ENCODE results near the gene MGLL. TPM values are rescaled to one million over a fixed set of nuclear protein-coding genes. Genes with fewer than 3 reads are reported as not detected.

The MGLL gene
- total RNA-seq, 1 donor from 2014 or later, result 11.3 TPM

GRCh38 chr3:127732303-127732702 is 90.0 kb downstream of the MGLL start:
- no peaks in the 10 kb centered on the region for H3K9me3 Mint-ChIP-seq
- H3K27ac Mint-ChIP-seq (ENCODE audit: unreplicated experiment), result no peak overlapping the region
- peaks cover 8% of the 10 kb centered on the region for H3K27me3 Mint-ChIP-seq (ENCODE audit: low read depth)
- no peak overlapping the region for H3K4me3 Mint-ChIP-seq
- TF ChIP-seq CTCF (conservative IDR thresholded peaks at IDR 0.05), result no peak
- H3K36me3 Mint-ChIP-seq (ENCODE audit: low read depth), result no peaks in the 10 kb centered on the region
- H3K4me1 Mint-ChIP-seq, result peaks cover 37% of the 10 kb centered on the region
- DNase-seq (ENCODE audit: low read depth, low spot score), result no peak

GRCh38 chr3:127731546-127732289 is 90.6 kb downstream of the MGLL start:
- Mint-ChIP-seq H3K27ac (ENCODE audit: unreplicated experiment) (no peak overlapping the region), H3K36me3 (ENCODE audit: low read depth) (no peaks in the 10 kb centered on the region)

GRCh38 chr3:127730666-127731295 is 91.5 kb downstream of the MGLL start:
- H3K4me3 Mint-ChIP-seq, result no peak overlapping the region
- TF ChIP-seq CTCF (conservative IDR thresholded peaks at IDR 0.05), result no peak

More at GRCh38 chr3:127731546-127732289, 90.6 kb downstream of the MGLL start:
- no peak for TF ChIP-seq CTCF (conservative IDR thresholded peaks at IDR 0.05)
- Mint-ChIP-seq H3K9me3 (no peaks in the 10 kb centered on the region), H3K4me1 (peaks cover 40% of the 10 kb centered on the region), H3K27me3 (ENCODE audit: low read depth) (peaks cover 8% of the 10 kb centered on the region), H3K4me3 (no peak overlapping the region)
- DNase-seq (ENCODE audit: low read depth, low spot score), result no peak

GRCh38 chr3:127730171-127730570 is 92.1 kb downstream of the MGLL start:
- TF ChIP-seq CTCF (conservative IDR thresholded peaks at IDR 0.05), result no peak
- Mint-ChIP-seq H3K4me1 (peaks cover 32% of the 10 kb centered on the region), H3K27ac (ENCODE audit: unreplicated experiment) (no peak overlapping the region), H3K4me3 (no peak overlapping the region), H3K9me3 (peaks cover 4% of the 10 kb centered on the region), H3K27me3 (ENCODE audit: low read depth) (peaks cover 5% of the 10 kb centered on the region), H3K36me3 (ENCODE audit: low read depth) (peaks cover 3% of the 10 kb centered on the region)
- DNase-seq (ENCODE audit: low read depth, low spot score), result no peak

More at GRCh38 chr3:127730666-127731295, 91.5 kb downstream of the MGLL start:
- Mint-ChIP-seq H3K4me1 (peaks cover 34% of the 10 kb centered on the region), H3K27me3 (ENCODE audit: low read depth) (peaks cover 8% of the 10 kb centered on the region), H3K27ac (ENCODE audit: unreplicated experiment) (no peak overlapping the region), H3K9me3 (no peaks in the 10 kb centered on the region), H3K36me3 (ENCODE audit: low read depth) (no peaks in the 10 kb centered on the region)
- DNase-seq (ENCODE audit: low read depth, low spot score), result no peak

GRCh38 chr3:127729556-127730056 is 92.7 kb downstream of the MGLL start:
- H3K36me3 Mint-ChIP-seq (ENCODE audit: low read depth), result peaks cover 7% of the 10 kb centered on the region
- TF ChIP-seq CTCF (conservative IDR thresholded peaks at IDR 0.05), result no peak
- no peak for DNase-seq (ENCODE audit: low read depth, low spot score)
- peaks cover 27% of the 10 kb centered on the region for H3K4me1 Mint-ChIP-seq
- peaks cover 2% of the 10 kb centered on the region for H3K27me3 Mint-ChIP-seq (ENCODE audit: low read depth)
- H3K9me3 Mint-ChIP-seq, result peaks cover 6% of the 10 kb centered on the region
- H3K4me3 Mint-ChIP-seq, result no peak overlapping the region
- H3K27ac Mint-ChIP-seq (ENCODE audit: unreplicated experiment), result no peak overlapping the region
